B cell (primary cell): ENCODE data around the gene OSBP2. TPM values are rescaled to one million over a fixed set of nuclear protein-coding genes. Genes with fewer than 3 reads are reported as not detected.

ENCODE experiments used
- ATAC-seq: fragments of 200-7000 bp; cut with Tn5 transposase; one replicate; pipeline ENCODE4 v1.10.0; 2021; ENCODE audit warnings: low read depth, mild to moderate bottlenecking, moderate number of reproducible peaks, moderate library complexity
- CTCF ChIA-PET: fragments of 350-600 bp; sonication (Branson Sonifier 250); formaldehyde crosslinking; loops from one replicate; lab custom pipeline; 2021; ENCODE audit warnings: antibody characterized with exemption, inconsistent platforms; lab: Charles Lee
- POLR2A ChIA-PET: fragments of 350-600 bp; sonication (Branson Sonifier 250); formaldehyde crosslinking; loops from one replicate; lab custom pipeline; 2021; ENCODE audit warnings: antibody characterized with exemption; lab: Charles Lee
- DNase-seq: peaks from one replicate; pipeline ENCODE4 v3.0.0; 2013
- H2AFZ ChIP-seq: 2 replicates; pipeline ENCODE4 v1.6.1; 2012; ENCODE audit warnings: mild to moderate bottlenecking, low read depth, low read length; ENCODE audit not compliant: insufficient read depth, poor library complexity, severe bottlenecking
- H3K27ac ChIP-seq, 2 donors: 1 replicate in 1 of 2; 2 replicates in 1 of 2; pipeline ENCODE4 v1.5.1; 2012 to 2013; ENCODE audit warnings: low read length in 2 of 2, mild to moderate bottlenecking in 2 of 2, moderate library complexity in 1 of 2
- H3K27me3 ChIP-seq, 4 experiments: fragments of 200-600 bp in 1 of 4; sonication (generic) in 1 of 4; replicated peaks in 1 of 4; 1 replicate in 2 of 4; 2 replicates in 2 of 4; pipeline versions ENCODE4 v1.6.1 to v1.7.0; 2013 to 2016; ENCODE audit warnings: low read length in 3 of 4, mild to moderate bottlenecking in 2 of 4, mixed read lengths in 1 of 4, moderate library complexity in 1 of 4; ENCODE audit not compliant: insufficient read depth in 4 of 4, control insufficient read depth in 3 of 4; ENCODE audit errors: control extremely low read depth in 1 of 4
- H3K36me3 ChIP-seq, 2 experiments: replicated peaks in 1 of 2; 1 replicate in 1 of 2; 2 replicates in 1 of 2; pipeline versions ENCODE4 v1.6.1 to v1.7.1; 2013; ENCODE audit warnings: low read length in 1 of 2; ENCODE audit not compliant: insufficient read depth in 2 of 2, control insufficient read depth in 1 of 2; ENCODE audit errors: control extremely low read depth in 1 of 2, extremely low read depth in 1 of 2
- H3K4me1 ChIP-seq, 2 donors: fragments of 200-600 bp in 1 of 2; sonication (generic) in 1 of 2; 1 replicate in 1 of 2; 2 replicates in 1 of 2; pipeline versions ENCODE4 v1.5.1 to v1.6.1; 2013 to 2017; ENCODE audit warnings: low read length in 2 of 2; ENCODE audit not compliant: control insufficient read depth in 2 of 2, insufficient read depth in 2 of 2
- H3K4me2 ChIP-seq: replicated peaks from 2 replicates; pipeline ENCODE3; 2012; ENCODE audit warnings: mild to moderate bottlenecking, low read depth, low read length; ENCODE audit not compliant: poor library complexity, severe bottlenecking
- H3K4me3 ChIP-seq, 5 experiments: fragments of 200-600 bp in 1 of 5; sonication (generic) in 1 of 5; 1 replicate in 3 of 5; 2 replicates in 2 of 5; pipeline versions ENCODE4 v1.5.1 to v1.7.0; 2011 to 2016; ENCODE audit warnings: low read length in 4 of 5, mild to moderate bottlenecking in 4 of 5, low read depth in 2 of 5, control low read depth in 1 of 5, moderate library complexity in 1 of 5; ENCODE audit not compliant: insufficient read depth in 1 of 5; ENCODE audit errors: control extremely low read depth in 1 of 5, extremely low read depth in 1 of 5
- H3K79me2 ChIP-seq: fragments of 200-600 bp; sonication (generic); one replicate; pipeline ENCODE4 v1.6.0; 2016; ENCODE audit warnings: low read length; ENCODE audit not compliant: control insufficient read depth, insufficient read depth
- H3K9ac ChIP-seq: fragments of 200-600 bp; sonication (generic); 2 replicates; pipeline ENCODE4 v1.6.1; 2017; ENCODE audit warnings: mild to moderate bottlenecking, low read length, moderate library complexity
- H3K9me3 ChIP-seq, 3 donors: one replicate each; pipeline versions ENCODE4 v1.6.1 to v1.7.1; 2013; ENCODE audit warnings: low read length in 2 of 3; ENCODE audit not compliant: control insufficient read depth in 2 of 3, insufficient read depth in 1 of 3; ENCODE audit errors: control extremely low read depth in 1 of 3
- H4K20me1 ChIP-seq: 2 replicates; pipeline ENCODE4 v1.6.0; 2012; ENCODE audit warnings: mild to moderate bottlenecking, low read length; ENCODE audit not compliant: insufficient read depth, control insufficient read depth, poor library complexity, severe bottlenecking
- H3K27ac Mint-ChIP-seq: one replicate; pipeline ENCODE4 v1.8.0; 2021; ENCODE audit warnings: mixed read lengths
- H3K27me3 Mint-ChIP-seq: one replicate; pipeline ENCODE4 v1.8.0; 2021; ENCODE audit warnings: mixed read lengths
- H3K4me1 Mint-ChIP-seq: one replicate; pipeline ENCODE4 v1.8.0; 2021; ENCODE audit warnings: mixed read lengths
- H3K4me3 Mint-ChIP-seq: one replicate; pipeline ENCODE4 v1.8.0; 2021; ENCODE audit warnings: mixed read lengths
- H3K9me3 Mint-ChIP-seq: one replicate; pipeline ENCODE4 v1.8.0; 2022; ENCODE audit warnings: mixed read lengths; ENCODE audit not compliant: insufficient read depth
- EZH2 ChIP-seq: IDR thresholded peaks from 2 replicates; pipeline ENCODE4 v1.6.1; 2012; ENCODE audit warnings: borderline replicate concordance, low read depth, mild to moderate bottlenecking, moderate library complexity, low read length; ENCODE audit not compliant: insufficient read depth, poor library complexity, severe bottlenecking
- WGBS: methylation state at CpG from one replicate; pipeline ENCODE4 v1.1.5; 2013; ENCODE audit warnings: missing lambda C conversion rate; ENCODE audit not compliant: insufficient coverage; 5-methylcytosine and 5-hydroxymethylcytosine counted together
- intact Hi-C: fragments of 100-400 bp; cut with micrococcal nuclease; formaldehyde crosslinking; loops from one replicate; pipeline ENCODE4 v1.10.0; 2022
- polyA plus RNA-seq: library from polyadenylated mRNA; depleted of rRNA; stranded (reverse); fragments of >200 nt; gene quantifications from 2 replicates; pipeline ENCODE4 v1.2.3, GENCODE V29; 2012
- total RNA-seq, 2 donors: library from RNA; stranded (reverse); fragments of 120-200 nt in 1 of 2; gene quantifications; 1 replicate in 1 of 2; 2 replicates in 1 of 2; pipeline versions ENCODE4 v1.2.3 to v1.2.4, GENCODE V29; 2013 to 2022
- TF ChIP-seq, protein P1 (sequence below): fragments of 200-600 bp; IDR thresholded peaks from one replicate; pipeline ENCODE4 v1.8.0; 2022; ENCODE audit warnings: antibody characterized with exemption, mild to moderate bottlenecking

Gene OSBP2
- total and polyA plus RNA-seq, 2 donors (not counting 1 experiment from before 2014, with no cell fraction given): 0.10 to 1.0 TPM

DNA sequence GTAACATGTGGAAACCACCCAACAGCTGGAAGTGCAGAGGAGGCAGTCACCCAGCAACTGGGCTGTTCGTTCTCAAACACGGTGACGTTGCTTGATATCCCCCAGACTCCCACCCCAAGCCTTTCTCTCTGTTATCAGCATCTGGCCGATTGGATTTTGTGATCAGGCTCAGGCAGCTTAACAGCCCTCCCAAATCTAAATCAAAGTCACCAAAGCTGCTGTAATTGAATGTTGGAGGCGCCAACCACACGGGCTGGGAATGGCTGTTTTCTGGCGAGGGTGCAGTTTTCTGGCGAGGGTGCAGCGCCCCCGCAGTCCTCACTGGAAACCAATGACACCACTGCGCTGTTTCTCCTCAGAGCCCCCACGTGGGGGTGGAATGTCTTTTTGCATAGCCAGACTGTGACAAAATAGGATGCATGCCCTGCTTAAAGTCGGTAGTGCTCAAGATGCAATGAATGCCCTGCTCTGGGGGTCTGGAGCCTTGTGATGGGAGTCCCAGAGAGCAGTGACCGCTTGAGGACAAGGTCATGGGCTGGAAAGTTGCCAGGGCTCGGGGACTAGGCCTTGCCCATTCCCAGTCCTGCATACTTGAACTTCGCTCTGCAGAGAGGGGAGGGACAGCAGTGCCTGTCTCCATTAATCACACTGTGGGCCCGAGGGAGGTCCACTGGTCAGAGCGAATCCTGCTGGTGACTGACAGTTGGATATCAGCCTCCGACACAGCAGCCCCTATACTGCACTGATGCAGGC is 168.6 kb downstream of the OSBP2 start:
- CTCF ChIA-PET: no interaction called here
- no peak overlapping the region for H2AFZ ChIP-seq
- Mint-ChIP-seq H3K27ac (no peak overlapping the region), H3K9me3 (no peaks in the 10 kb centered on the region), H3K4me1 (no peaks in the 10 kb centered on the region), H3K27me3 (peaks cover 2% of the 10 kb centered on the region), H3K4me3 (no peak overlapping the region)
- peaks cover 0 to 3% (median 0%) of the 10 kb centered on the region in 3 donors for H3K9me3 ChIP-seq
- no peak overlapping the region for H3K27ac ChIP-seq
- H3K27me3 ChIP-seq: no peaks in the 10 kb centered on the region
- H4K20me1 ChIP-seq: no peaks in the 10 kb centered on the region
- intact Hi-C loops: no loop called here
- no peak overlapping the region for H3K9ac ChIP-seq
- H3K79me2 ChIP-seq: no peaks in the 10 kb centered on the region
- H3K36me3 ChIP-seq: no peaks in the 10 kb centered on the region
- WGBS: 85% methylated on average over 17 of the region's 19 CpGs
- DNase-seq (no peak), ATAC-seq (no peak)
- POLR2A ChIA-PET: no interaction called here
- no peak overlapping the region for H3K4me3 ChIP-seq
- no peaks in the 10 kb centered on the region for H3K4me1 ChIP-seq
- no peak for TF ChIP-seq EZH2
- TF ChIP-seq, protein P1, sequence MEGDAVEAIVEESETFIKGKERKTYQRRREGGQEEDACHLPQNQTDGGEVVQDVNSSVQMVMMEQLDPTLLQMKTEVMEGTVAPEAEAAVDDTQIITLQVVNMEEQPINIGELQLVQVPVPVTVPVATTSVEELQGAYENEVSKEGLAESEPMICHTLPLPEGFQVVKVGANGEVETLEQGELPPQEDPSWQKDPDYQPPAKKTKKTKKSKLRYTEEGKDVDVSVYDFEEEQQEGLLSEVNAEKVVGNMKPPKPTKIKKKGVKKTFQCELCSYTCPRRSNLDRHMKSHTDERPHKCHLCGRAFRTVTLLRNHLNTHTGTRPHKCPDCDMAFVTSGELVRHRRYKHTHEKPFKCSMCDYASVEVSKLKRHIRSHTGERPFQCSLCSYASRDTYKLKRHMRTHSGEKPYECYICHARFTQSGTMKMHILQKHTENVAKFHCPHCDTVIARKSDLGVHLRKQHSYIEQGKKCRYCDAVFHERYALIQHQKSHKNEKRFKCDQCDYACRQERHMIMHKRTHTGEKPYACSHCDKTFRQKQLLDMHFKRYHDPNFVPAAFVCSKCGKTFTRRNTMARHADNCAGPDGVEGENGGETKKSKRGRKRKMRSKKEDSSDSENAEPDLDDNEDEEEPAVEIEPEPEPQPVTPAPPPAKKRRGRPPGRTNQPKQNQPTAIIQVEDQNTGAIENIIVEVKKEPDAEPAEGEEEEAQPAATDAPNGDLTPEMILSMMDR: no peak
- H3K4me2 ChIP-seq: no peak overlapping the region
